ENCODE results near the gene ETS1. TPM values are rescaled to one million over a fixed set of nuclear protein-coding genes. Genes with fewer than 3 reads are reported as not detected.
"Not testable (repeated sequence)": the region's sequence is repeated elsewhere in the genome, so short reads cannot be mapped to it uniquely, and the experiment has no call there.

Gene ETS1
- total RNA-seq, 1 experiment from 2014 or later, result 9.2 TPM

GRCh38 chr11:128450882-128451651 is 136.3 kb downstream of the ETS1 start:
- no peak for DNase-seq (ENCODE audit: low read depth)
- in situ Hi-C loops (cut with HindIII; ENCODE audit: low pct_unique_long_range_greater_than_20kb, low sequenced_read_pairs), result no loop called here

- DNase-seq (ENCODE audit: low read depth); in situ Hi-C loops (cut with HindIII; ENCODE audit: low pct_unique_long_range_greater_than_20kb, low sequenced_read_pairs): not testable (repeated sequence)
These were observed 136.9 kb downstream of the ETS1 start for GRCh38 chr11:128450425-128450824.

GRCh38 chr11:128448981-128449713 is 138.2 kb downstream of the ETS1 start:
- no peak for DNase-seq (ENCODE audit: low read depth)
- in situ Hi-C loops (cut with HindIII; ENCODE audit: low pct_unique_long_range_greater_than_20kb, low sequenced_read_pairs), result no loop called here

DNA sequence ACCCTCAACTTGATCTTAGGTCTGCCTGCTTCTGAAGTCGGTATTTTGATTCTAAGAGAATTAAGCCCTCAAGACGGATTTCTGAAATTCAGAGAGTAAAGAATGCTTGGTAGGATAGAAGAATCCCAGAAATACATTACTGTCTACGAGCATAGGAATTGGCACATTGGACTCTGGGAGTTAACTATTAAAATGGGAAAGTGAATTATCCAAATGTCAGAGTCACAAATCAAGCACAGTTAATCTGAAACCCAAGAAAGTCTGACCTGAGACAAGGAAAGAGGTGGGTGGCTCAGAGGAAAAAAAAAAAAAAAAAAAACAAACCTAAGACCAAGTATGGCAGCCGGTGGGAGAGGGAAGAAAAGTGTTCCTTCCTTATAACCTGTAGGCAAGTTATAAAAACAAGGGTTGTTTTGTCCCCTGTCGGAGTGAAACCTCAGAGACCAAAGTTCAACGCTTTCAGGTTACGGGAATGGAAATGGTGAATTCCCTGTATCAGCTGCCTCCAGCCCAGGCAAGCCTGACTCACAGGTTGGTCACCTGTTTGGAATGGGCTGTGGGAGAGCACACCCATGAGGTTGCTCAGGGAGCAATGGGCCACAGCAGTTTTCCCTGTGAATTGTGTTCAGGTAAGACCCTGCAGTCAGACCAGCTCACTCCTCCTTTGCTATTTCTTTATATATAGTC is 139.0 kb downstream of the ETS1 start:
- in situ Hi-C loops (cut with HindIII; ENCODE audit: low pct_unique_long_range_greater_than_20kb, low sequenced_read_pairs), result no loop called here
- peak; percentile 89 for DNase-seq (ENCODE audit: low read depth)

DNA sequence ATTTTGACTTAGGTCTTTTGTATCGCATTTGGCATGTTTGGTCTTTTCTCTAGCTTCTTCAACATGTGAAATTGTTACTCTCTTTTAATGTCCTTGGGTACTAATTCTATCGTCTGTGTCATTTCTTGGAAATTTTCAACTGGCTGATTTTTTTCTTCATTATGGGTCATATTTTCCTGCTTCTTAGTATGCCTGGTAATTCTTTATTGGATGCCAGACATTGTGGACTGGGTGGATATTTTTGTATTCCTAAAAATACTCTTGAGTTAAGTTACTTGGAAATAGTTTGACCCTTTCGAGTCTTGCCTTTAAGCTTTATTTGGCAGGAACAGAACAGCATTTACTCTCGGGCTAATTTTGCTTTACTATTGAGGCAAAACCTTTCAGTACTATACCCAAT is 140.1 kb downstream of the ETS1 start:
- in situ Hi-C loops (cut with HindIII; ENCODE audit: low pct_unique_long_range_greater_than_20kb, low sequenced_read_pairs), result no loop called here
- DNase-seq (ENCODE audit: low read depth), result no peak

GRCh38 chr11:128445921-128446320 is 141.4 kb downstream of the ETS1 start:
- DNase-seq (ENCODE audit: low read depth); in situ Hi-C loops (cut with HindIII; ENCODE audit: low pct_unique_long_range_greater_than_20kb, low sequenced_read_pairs): not testable (repeated sequence)

DNA sequence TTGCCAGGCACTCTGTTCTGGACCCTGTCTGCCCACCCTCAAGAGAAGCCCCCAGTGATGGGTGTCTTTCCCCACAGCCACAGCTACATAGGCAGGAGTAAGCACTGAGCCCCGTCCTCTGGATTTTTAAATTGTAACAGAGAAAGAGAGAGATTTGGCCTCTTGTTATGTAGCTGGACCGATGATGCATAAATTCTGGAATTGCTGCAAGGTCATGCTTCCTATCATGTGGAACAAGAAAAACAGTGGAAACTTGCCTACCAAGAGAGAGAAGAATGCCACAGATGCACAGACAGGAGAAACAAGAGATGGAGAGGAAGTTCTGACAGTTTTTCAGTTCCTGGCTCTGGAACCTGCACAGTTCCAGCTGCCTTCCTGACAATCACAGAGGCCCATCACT is 150.2 kb downstream of the ETS1 start:
- in situ Hi-C loops (cut with HindIII; ENCODE audit: low pct_unique_long_range_greater_than_20kb, low sequenced_read_pairs), result no loop called here
- peak; percentile 70 for DNase-seq (ENCODE audit: low read depth)

GRCh38 chr11:128434818-128435217 is 152.5 kb downstream of the ETS1 start:
- DNase-seq (ENCODE audit: low read depth), result no peak
- in situ Hi-C loops (cut with HindIII; ENCODE audit: low pct_unique_long_range_greater_than_20kb, low sequenced_read_pairs), result no loop called here

DNA sequence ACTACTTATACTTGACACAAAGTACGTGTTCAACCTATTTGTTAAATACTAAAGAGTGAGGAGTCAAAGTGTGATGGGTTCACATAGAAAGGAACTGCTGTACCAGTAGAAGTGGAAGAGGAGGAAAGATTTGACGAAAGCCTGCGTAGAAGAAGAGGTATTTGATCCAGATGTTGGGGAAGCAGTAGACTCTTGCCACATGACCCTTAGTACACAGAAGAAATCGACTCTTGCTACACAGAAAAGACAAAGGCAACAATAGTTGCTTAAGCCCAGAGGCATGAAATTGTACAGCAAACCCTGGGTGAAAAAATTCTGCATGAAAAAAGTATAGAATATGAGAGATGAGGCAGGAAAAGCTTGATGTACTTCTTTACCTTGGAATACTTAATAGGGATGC is 152.9 kb downstream of the ETS1 start:
- DNase-seq (ENCODE audit: low read depth), result no peak
- in situ Hi-C loops (cut with HindIII; ENCODE audit: low pct_unique_long_range_greater_than_20kb, low sequenced_read_pairs), result no loop called here

GRCh38 chr11:128432926-128433325 is 154.4 kb downstream of the ETS1 start:
- in situ Hi-C loops (cut with HindIII; ENCODE audit: low pct_unique_long_range_greater_than_20kb, low sequenced_read_pairs), result no loop called here

GRCh38 chr11:128431931-128432330 is 155.4 kb downstream of the ETS1 start:
- in situ Hi-C loops (cut with HindIII; ENCODE audit: low pct_unique_long_range_greater_than_20kb, low sequenced_read_pairs), result no loop called here
- DNase-seq (ENCODE audit: low read depth), result no peak

More at GRCh38 chr11:128432926-128433325, 154.4 kb downstream of the ETS1 start:
- no peak for DNase-seq (ENCODE audit: low read depth)

DNA sequence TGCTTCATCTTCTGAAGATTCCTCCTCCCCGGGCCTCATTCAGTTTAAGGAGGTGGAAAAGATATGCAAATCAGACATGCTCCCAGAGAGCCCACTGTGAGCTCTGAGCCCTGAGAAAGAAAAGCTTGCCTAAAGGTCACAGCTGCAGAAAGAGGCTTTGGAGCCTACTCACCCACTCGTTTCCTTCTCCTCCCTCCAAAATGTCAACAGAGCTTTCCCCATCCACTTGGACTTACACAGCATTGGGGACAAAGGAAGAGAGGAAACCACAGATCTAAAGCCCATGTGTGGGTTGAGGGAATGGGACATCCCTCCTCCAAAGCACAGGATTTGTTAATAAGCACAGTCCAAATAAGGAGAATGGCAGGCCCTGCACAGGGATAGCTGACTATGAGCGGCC is 158.4 kb downstream of the ETS1 start:
- in situ Hi-C loops (cut with HindIII; ENCODE audit: low pct_unique_long_range_greater_than_20kb, low sequenced_read_pairs), result no loop called here
- DNase-seq (ENCODE audit: low read depth), result no peak

DNA sequence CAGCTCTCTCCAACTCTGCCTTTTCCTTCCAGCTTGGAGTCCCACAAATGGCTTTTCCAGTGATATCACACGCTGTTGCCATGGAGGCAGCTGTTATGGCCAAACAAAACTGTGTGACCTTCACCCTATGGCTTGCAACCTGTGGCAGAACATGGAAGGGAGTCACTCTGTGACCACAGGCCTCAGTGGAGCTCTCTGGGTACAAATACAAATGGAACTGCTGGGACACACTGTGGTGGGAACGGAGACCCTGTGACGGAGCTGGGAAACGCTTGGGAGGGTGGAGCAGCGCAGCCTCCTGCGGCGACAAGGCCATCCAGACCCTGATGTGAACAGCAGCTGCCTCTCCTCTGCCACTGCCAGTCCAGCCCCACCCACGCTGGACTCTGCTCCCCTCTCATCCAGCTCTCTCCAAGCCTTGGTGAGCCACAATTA is 162.5 kb downstream of the ETS1 start:
- in situ Hi-C loops (cut with HindIII; ENCODE audit: low pct_unique_long_range_greater_than_20kb, low sequenced_read_pairs), result no loop called here
- no peak for DNase-seq (ENCODE audit: low read depth)

DNA sequence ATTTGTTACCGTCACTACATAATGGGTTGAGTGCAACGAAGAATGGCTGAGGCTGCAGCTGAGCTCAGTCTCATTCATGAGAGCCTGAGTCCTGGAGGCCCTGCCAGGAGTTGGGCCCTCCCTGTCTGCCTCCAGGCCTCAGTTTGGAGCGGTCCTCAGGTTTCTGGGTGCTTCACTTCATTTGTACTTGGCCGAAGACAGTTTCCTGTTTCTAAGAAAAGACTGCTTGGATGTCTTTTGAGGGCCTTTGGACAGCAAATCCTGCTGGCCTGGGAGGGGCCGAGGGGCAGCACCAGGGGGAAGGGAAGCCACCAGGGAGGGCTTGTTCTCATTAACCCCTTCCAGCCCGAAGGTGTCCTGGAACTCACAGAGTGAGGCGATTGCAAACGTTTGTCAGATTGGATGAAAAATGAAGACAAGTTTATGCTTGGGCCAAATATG is 163.1 kb downstream of the ETS1 start:
- in situ Hi-C loops (cut with HindIII; ENCODE audit: low pct_unique_long_range_greater_than_20kb, low sequenced_read_pairs), result no loop called here
- no peak for DNase-seq (ENCODE audit: low read depth)

DNA sequence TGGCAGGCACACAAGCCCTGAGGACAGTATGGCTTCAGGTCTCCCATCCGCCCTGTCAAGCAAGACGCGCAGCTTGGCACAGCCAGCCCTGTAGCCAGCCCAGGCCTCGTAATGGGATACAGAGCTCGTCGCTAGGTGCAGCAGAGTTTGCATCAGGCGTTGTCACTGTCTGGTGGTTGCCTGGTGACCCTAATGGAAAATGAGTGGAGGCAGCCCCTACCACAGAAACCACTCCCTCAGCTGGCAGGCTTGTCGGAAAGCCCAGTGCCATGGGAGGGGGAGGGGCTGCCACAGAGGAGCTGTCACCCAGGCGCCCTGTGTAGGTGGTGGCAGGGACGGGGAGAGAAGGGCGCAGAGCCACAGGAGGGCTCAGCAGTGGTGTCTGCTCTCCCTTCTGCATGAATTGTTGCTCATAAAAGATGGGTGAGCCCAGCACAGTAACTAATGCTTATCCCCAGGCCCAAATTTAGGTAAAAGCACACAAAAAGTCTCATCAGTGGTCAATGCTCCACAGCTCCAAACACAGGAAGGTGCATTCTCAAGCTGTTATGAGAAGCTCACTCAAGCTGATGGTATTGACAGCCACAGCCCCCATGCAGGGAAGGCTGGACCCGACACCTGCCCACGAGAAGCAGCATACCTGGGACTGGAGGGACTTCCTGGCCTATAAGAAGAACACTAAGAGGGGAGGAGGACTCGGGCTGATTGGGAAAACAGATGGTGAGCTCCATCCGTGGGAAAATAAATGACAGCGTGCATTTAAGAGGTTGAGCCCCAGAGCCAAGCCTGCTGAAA is 164.6 kb downstream of the ETS1 start:
- in situ Hi-C loops (cut with HindIII; ENCODE audit: low pct_unique_long_range_greater_than_20kb, low sequenced_read_pairs), result no loop called here
- no peak for DNase-seq (ENCODE audit: low read depth)

DNA sequence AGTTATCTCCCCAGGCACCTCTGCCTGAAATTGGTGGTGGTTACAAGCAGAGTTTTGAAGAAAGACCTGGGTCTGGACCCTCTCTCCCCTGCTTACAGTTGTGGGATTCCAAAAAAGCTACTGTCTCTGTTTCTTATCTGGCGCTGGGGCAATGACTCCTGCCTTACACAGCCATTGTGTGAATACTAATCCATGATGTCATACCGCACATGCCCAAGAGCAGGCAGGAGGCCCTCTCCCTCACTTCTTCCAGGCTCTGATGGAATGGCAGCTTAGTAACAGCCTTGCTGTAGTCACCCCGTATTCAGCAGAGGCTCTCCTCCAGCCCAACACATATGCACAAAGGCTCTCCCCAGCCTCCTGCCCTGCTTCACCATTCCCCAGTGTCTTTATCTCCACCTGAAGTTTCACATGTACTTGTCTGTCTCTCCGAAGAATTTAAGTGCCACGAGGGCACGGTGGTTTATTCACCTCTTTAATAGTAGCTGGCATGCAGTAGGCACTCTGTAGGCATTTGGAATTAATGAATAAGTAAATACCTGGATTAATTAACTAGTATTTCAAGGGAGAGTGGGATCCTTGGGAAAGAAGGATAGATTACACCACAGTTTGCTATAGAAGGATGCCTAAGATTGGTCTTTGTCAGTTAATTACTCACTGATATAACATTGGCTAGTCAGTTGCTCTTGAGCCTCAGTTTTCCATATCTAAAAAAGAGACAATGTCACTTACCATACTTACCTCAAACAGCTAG is 165.6 kb downstream of the ETS1 start:
- no peak for DNase-seq (ENCODE audit: low read depth)
- in situ Hi-C loops (cut with HindIII; ENCODE audit: low pct_unique_long_range_greater_than_20kb, low sequenced_read_pairs), result no loop called here

DNA sequence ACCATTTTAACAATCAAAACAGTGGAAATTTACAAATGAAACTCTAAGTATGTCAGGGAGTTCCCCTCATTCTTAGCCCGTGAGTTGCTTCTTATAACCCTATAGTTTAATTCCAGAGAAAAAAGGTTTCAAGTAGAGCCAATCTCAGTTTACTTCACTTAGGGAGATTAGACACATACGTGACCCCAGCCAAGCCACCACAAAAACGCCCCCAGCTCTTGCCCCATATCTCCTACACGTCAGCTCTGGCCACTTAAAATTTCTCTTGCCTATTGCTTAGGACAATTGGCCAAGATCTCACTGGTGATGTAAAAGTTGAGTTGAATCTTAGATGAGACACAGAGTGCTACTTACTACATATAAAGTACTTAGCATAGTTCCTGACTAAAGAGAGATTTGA is 166.4 kb downstream of the ETS1 start:
- in situ Hi-C loops (cut with HindIII; ENCODE audit: low pct_unique_long_range_greater_than_20kb, low sequenced_read_pairs), result no loop called here
- no peak for DNase-seq (ENCODE audit: low read depth)

GRCh38 chr11:128420265-128420664 is 167.1 kb downstream of the ETS1 start:
- in situ Hi-C loops (cut with HindIII; ENCODE audit: low pct_unique_long_range_greater_than_20kb, low sequenced_read_pairs), result no loop called here
- no peak for DNase-seq (ENCODE audit: low read depth)
